Esophagus muscularis mucosa (tissue), 3 donors: ENCODE measurements around the gene TENT5C.

Experiments used
- POLR2A ChIP-seq: fragments of 450-650 bp; IDR thresholded peaks from one replicate; pipeline ENCODE4 v1.6.1; 2017; ENCODE audit warnings: antibody characterized with exemption, moderate library complexity, mild to moderate bottlenecking, low read depth
- POLR2AphosphoS5 ChIP-seq, 2 donors: sonication (generic); formaldehyde crosslinking; IDR thresholded peaks; one replicate each; pipeline ENCODE4 v1.6.1; 2017; ENCODE audit warnings: antibody characterized with exemption in 2 of 2
- TF ChIP-seq, protein P1 (sequence below), 3 experiments: fragments of 200-600 bp in 2 of 3; fragments of 450-650 bp in 1 of 3; sonication (generic) in 2 of 3; IDR thresholded peaks; one replicate each; pipeline ENCODE4 v1.5.1; 2017 to 2019; ENCODE audit warnings: antibody characterized with exemption in 3 of 3, mild to moderate bottlenecking in 2 of 3, moderate library complexity in 1 of 3

DNA sequence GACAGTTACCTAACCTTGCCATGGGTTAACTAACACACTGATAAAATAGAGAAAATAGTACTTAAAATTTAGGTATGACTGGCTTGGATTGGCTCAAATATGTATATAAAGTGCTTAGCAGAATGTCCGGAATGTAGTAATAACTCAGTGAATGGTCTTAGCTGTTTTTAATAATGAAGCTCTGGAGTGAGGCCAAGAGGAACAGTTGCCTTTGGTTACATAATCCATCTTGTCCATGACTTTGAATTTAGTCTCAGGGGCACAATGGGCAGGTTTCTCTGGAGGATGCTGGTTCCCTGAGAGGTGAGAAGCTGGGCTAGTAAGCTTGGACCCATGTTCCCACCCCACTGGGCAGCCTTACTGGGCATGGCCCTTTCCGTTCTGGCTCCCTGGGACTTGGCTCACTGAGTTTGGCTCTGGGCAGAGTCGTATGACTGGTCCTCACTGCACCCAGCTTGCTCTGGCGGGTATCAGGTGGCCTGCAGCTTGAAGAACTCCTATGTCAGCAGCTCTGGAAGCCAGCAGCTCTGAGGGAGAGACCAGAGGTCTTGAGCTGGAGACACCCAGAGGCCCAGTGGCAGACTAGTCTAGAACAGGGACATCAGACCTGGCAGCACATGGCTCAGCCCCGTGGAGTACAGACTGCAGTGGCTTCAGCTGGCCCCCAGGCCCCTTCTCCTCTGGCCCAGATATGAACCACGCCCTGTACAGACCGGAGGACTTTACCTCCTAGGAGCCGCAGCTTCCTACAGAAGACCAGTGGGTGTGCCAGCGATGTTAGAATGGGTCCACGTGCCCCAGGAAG is 40.4 kb downstream of the TENT5C start:
- TF ChIP-seq POLR2AphosphoS5 (IDR thresholded peaks at IDR 0.05) (no peak), POLR2A (no peak)
- TF ChIP-seq, protein P1, sequence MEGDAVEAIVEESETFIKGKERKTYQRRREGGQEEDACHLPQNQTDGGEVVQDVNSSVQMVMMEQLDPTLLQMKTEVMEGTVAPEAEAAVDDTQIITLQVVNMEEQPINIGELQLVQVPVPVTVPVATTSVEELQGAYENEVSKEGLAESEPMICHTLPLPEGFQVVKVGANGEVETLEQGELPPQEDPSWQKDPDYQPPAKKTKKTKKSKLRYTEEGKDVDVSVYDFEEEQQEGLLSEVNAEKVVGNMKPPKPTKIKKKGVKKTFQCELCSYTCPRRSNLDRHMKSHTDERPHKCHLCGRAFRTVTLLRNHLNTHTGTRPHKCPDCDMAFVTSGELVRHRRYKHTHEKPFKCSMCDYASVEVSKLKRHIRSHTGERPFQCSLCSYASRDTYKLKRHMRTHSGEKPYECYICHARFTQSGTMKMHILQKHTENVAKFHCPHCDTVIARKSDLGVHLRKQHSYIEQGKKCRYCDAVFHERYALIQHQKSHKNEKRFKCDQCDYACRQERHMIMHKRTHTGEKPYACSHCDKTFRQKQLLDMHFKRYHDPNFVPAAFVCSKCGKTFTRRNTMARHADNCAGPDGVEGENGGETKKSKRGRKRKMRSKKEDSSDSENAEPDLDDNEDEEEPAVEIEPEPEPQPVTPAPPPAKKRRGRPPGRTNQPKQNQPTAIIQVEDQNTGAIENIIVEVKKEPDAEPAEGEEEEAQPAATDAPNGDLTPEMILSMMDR (IDR thresholded peaks at IDR 0.05): no peak
